Effector memory CD4-positive, alpha-beta T cell (primary cell): Measurements from ENCODE around the gene CAPN3.

Source experiments
- DNase-seq, 3 donors: peaks; one replicate each; pipeline ENCODE4 v3.0.0-alpha.2; 2020
- H3K27ac ChIP-seq: 2 replicates; pipeline ENCODE4 v1.7.0; 2013; ENCODE audit warnings: mild to moderate bottlenecking, low read length, moderate library complexity; ENCODE audit not compliant: insufficient read depth, poor library complexity, severe bottlenecking
- H3K27me3 ChIP-seq: replicated peaks from 2 replicates; pipeline ENCODE4 v1.7.0; 2013; ENCODE audit warnings: mild to moderate bottlenecking, low read length; ENCODE audit not compliant: insufficient read depth, control insufficient read depth, poor library complexity, severe bottlenecking
- H3K36me3 ChIP-seq: 2 replicates; pipeline ENCODE4 v1.7.0; 2013; ENCODE audit warnings: mild to moderate bottlenecking, low read length, moderate library complexity; ENCODE audit not compliant: control insufficient read depth, insufficient read depth
- H3K4me1 ChIP-seq: 2 replicates; pipeline ENCODE4 v1.7.0; 2013; ENCODE audit warnings: low read length, mild to moderate bottlenecking; ENCODE audit not compliant: control insufficient read depth, insufficient read depth, poor library complexity, severe bottlenecking
- H3K4me3 ChIP-seq: 2 replicates; pipeline ENCODE4 v1.7.0; 2013; ENCODE audit warnings: low read length, low read depth, mild to moderate bottlenecking; ENCODE audit not compliant: insufficient read depth, poor library complexity, severe bottlenecking
- H3K9me3 ChIP-seq: 2 replicates; pipeline ENCODE4 v1.7.0; 2013; ENCODE audit warnings: mild to moderate bottlenecking, low read length, moderate library complexity; ENCODE audit not compliant: control insufficient read depth

CAPN3 gene

GRCh38 chr15:42352401-42352800 lies 6.9 kb upstream of the CAPN3 start:
- Histone ChIP-seq H3K9me3 (no peaks in the 10 kb centered on the region), H3K27me3 (no peaks in the 10 kb centered on the region), H3K36me3 (peaks cover 25% of the 10 kb centered on the region), H3K4me3 (no peak overlapping the region), H3K4me1 (no peaks in the 10 kb centered on the region), H3K27ac (no peak overlapping the region)
- DNase-seq: no peak

GRCh38 chr15:42353061-42353460 lies 6.2 kb upstream of the CAPN3 start:
- DNase-seq: no peak
- H3K9me3 ChIP-seq: no peaks in the 10 kb centered on the region
- H3K4me3 ChIP-seq: no peak overlapping the region
- H3K36me3 ChIP-seq: peaks cover 21% of the 10 kb centered on the region
- H3K27me3 ChIP-seq: no peaks in the 10 kb centered on the region
- H3K4me1 ChIP-seq: no peaks in the 10 kb centered on the region
- H3K27ac ChIP-seq: no peak overlapping the region

DNA sequence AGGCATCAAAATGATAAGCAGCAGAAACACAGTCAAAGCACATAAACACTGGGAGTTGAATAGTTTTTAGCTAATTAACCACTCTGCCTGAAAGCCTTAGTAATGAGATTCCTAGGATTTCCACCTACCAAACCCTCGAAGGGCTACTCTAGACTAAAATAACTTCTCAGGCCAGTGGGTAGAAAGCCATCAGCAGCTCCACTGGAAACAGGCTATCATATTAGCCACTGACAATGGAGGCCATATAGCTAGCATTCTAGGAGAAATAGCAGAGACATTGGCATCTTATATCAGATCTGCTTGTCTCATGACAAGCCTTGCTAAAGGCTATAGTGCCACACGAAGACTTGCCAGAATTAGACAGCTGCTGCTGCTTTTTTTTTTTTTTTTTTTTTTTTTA lies 4.5 kb upstream of the CAPN3 start:
- Histone ChIP-seq H3K4me1 (no peaks in the 10 kb centered on the region), H3K27me3 (no peaks in the 10 kb centered on the region), H3K4me3 (no peak overlapping the region), H3K9me3 (no peaks in the 10 kb centered on the region), H3K27ac (no peak overlapping the region), H3K36me3 (peaks cover 19% of the 10 kb centered on the region)
- no peak for DNase-seq

DNA sequence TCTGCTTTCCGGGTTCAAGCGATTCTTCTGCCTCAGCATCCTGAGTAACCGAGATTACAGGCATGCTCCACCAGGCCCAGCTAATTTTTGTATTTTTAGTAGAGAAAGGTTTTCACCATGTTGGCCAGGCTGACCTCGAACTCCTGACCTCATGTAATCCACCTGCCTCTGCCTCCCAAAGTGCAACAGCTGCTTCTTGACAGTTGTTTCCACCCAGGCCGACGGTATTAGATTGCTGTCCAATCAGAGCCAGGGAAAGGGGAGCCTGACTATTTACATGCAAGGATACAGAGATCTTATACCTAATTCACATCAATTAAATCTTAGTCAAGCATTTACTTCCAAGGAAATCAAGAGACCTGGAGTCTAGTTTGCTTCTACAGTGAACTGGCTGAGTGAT lies 4.0 kb upstream of the CAPN3 start:
- H3K36me3 ChIP-seq: peaks cover 19% of the 10 kb centered on the region
- H3K27ac ChIP-seq: no peak overlapping the region
- no peaks in the 10 kb centered on the region for H3K27me3 ChIP-seq
- H3K4me1 ChIP-seq: no peaks in the 10 kb centered on the region
- H3K9me3 ChIP-seq: no peaks in the 10 kb centered on the region
- no peak overlapping the region for H3K4me3 ChIP-seq
- no peak for DNase-seq

DNA sequence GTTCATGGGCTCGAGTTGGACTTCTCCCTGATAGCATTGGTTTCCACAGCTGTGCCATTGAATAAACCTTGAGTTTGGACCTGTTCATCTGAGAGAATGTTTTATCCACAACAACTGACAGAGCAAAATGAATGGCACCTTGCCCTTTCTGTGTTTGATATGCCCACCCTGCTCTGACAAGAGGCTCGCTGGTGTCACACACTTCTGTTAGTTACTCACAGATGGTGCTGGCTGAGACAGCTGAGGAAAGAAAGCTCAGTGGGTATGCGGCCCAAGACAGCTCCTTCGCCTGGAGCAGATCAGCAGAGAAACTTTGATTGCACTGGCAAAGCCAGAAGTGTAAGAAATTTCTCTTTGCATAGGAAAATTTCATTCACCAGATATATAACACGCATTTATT lies 2.5 kb upstream of the CAPN3 start:
- Histone ChIP-seq H3K9me3 (no peaks in the 10 kb centered on the region), H3K4me1 (no peaks in the 10 kb centered on the region), H3K36me3 (peaks cover 10% of the 10 kb centered on the region), H3K4me3 (no peak overlapping the region), H3K27ac (no peak overlapping the region), H3K27me3 (no peaks in the 10 kb centered on the region)
- DNase-seq: no peak

- H3K27me3 ChIP-seq: no peaks in the 10 kb centered on the region
- H3K4me3 ChIP-seq: no peak overlapping the region
- H3K9me3 ChIP-seq: no peaks in the 10 kb centered on the region
- no peak overlapping the region for H3K27ac ChIP-seq
- no peaks in the 10 kb centered on the region for H3K4me1 ChIP-seq
- no peak for DNase-seq
- peaks cover 8% of the 10 kb centered on the region for H3K36me3 ChIP-seq
Observed at GRCh38 chr15:42358141-42358540, 1.2 kb upstream of the CAPN3 start.

- H3K36me3 ChIP-seq: peaks cover 4% of the 10 kb centered on the region
- H3K4me3 ChIP-seq: no peak overlapping the region
- DNase-seq: no peak
- no peaks in the 10 kb centered on the region for H3K27me3 ChIP-seq
- no peak overlapping the region for H3K27ac ChIP-seq
- no peaks in the 10 kb centered on the region for H3K9me3 ChIP-seq
- H3K4me1 ChIP-seq: no peaks in the 10 kb centered on the region
Observed at GRCh38 chr15:42359985-42360384, 684 bp downstream of the CAPN3 start.

DNA sequence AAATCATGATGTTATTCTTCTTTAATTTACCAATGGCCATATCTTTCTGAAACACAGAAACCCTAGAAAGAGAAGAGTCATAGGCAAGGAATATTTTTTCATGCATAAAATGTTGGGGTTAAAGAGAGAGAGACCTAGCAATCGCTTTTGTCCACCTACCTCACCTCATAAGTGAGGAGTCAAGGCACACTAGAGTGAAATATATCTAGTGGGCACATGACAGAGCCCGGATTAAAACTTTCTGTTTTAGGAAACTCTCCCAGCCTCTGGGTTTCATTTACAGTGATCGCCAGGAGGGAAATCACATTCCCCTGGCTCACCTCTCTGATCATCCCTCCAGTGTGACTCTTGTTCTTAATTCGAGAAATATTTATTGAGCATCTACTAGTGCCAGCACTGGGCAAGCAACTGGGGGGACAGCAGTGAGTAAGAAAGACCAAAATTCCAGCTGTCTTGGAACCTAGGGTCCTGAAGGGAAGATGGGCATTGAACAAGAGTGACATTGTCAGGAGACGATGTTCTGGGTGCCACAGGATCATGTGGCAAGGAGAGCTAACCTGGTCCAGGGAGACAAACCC lies 1.3 kb downstream of the CAPN3 start:
- Histone ChIP-seq H3K36me3 (peaks cover 4% of the 10 kb centered on the region), H3K27ac (no peak overlapping the region), H3K27me3 (no peaks in the 10 kb centered on the region), H3K4me3 (no peak overlapping the region), H3K4me1 (no peaks in the 10 kb centered on the region), H3K9me3 (no peaks in the 10 kb centered on the region)
- no peak for DNase-seq

GRCh38 chr15:42363487-42363886 lies 4.2 kb downstream of the CAPN3 start:
- DNase-seq: no peak
- Histone ChIP-seq H3K27me3 (no peaks in the 10 kb centered on the region), H3K27ac (no peak overlapping the region), H3K4me1 (no peaks in the 10 kb centered on the region), H3K4me3 (no peak overlapping the region), H3K36me3 (peaks cover 4% of the 10 kb centered on the region), H3K9me3 (no peaks in the 10 kb centered on the region)

- Histone ChIP-seq H3K4me1 (no peaks in the 10 kb centered on the region), H3K27me3 (no peaks in the 10 kb centered on the region), H3K27ac (no peak overlapping the region), H3K4me3 (no peak overlapping the region), H3K36me3 (peaks cover 4% of the 10 kb centered on the region), H3K9me3 (no peaks in the 10 kb centered on the region)
- no peak for DNase-seq
Observed at GRCh38 chr15:42363942-42364341, 4.6 kb downstream of the CAPN3 start.
